GM23338 (cell line): Measurements from ENCODE around the gene COA1. TPM values are rescaled to one million over a fixed set of nuclear protein-coding genes. Genes with fewer than 3 reads are reported as not detected.
A peak's percentile ranks its signal among the peaks of the same experiment; 100 is the strongest.

ENCODE experiments used
- ATAC-seq: fragments of 200-7000 bp; cut with Tn5 transposase; 3 replicates; pipeline ENCODE4 v1.9.1; 2020
- DNase-seq: peaks from one replicate; pipeline ENCODE4 v3.0.0-alpha.2; 2015; ENCODE audit warnings: low spot score
- H2AFZ ChIP-seq: fragments of 200-600 bp; sonication (generic); 2 replicates; pipeline ENCODE4 v1.8.0; 2016; ENCODE audit warnings: antibody characterized with exemption, mild to moderate bottlenecking, moderate library complexity
- H3F3A ChIP-seq: fragments of 200-600 bp; sonication (generic); replicated peaks from 2 replicates; pipeline ENCODE4 v1.8.0; 2017; ENCODE audit warnings: antibody characterized with exemption, mixed run types, low read depth
- H3K27ac ChIP-seq: fragments of 200-600 bp; sonication (generic); 2 replicates; pipeline ENCODE4 v1.6.1; 2016; ENCODE audit warnings: low read depth
- H3K27me3 ChIP-seq: fragments of 200-600 bp; sonication (generic); 2 replicates; pipeline ENCODE4 v1.8.0; 2016; ENCODE audit warnings: mild to moderate bottlenecking, mixed run types, moderate library complexity; ENCODE audit not compliant: insufficient read depth
- H3K36me3 ChIP-seq: fragments of 200-600 bp; sonication (generic); 2 replicates; pipeline ENCODE4 v1.8.0; 2016; ENCODE audit warnings: mild to moderate bottlenecking; ENCODE audit not compliant: insufficient read depth
- H3K4me1 ChIP-seq: fragments of 200-600 bp; sonication (generic); 2 replicates; pipeline ENCODE4 v1.8.0; 2016; ENCODE audit warnings: mild to moderate bottlenecking, moderate library complexity; ENCODE audit not compliant: insufficient read depth
- H3K4me2 ChIP-seq: fragments of 200-600 bp; sonication (generic); 2 replicates; pipeline ENCODE4 v1.7.1; 2017; ENCODE audit warnings: mixed run types
- H3K4me3 ChIP-seq: fragments of 200-600 bp; sonication (generic); 2 replicates; pipeline ENCODE4 v1.6.1; 2016; ENCODE audit warnings: mixed run types
- H3K79me2 ChIP-seq: fragments of 200-600 bp; sonication (generic); replicated peaks from 2 replicates; pipeline ENCODE4 v1.8.0; 2017; ENCODE audit warnings: mild to moderate bottlenecking; ENCODE audit not compliant: insufficient read depth
- H3K9me2 ChIP-seq: fragments of 200-600 bp; sonication (generic); 2 replicates; pipeline ENCODE4 v1.8.0; 2017; ENCODE audit not compliant: insufficient read depth
- H4K20me1 ChIP-seq: fragments of 200-600 bp; sonication (generic); replicated peaks from 2 replicates; pipeline ENCODE4 v1.8.0; 2017; ENCODE audit warnings: mild to moderate bottlenecking; ENCODE audit not compliant: insufficient read depth
- H3K27ac Mint-ChIP-seq: 2 replicates; pipeline ENCODE4 v1.8.0; 2020; ENCODE audit warnings: inconsistent platforms, mild to moderate bottlenecking, moderate library complexity, mixed read lengths
- H3K27me3 Mint-ChIP-seq: 3 replicates; pipeline ENCODE4 v1.8.0; 2022; ENCODE audit warnings: low read depth, mild to moderate bottlenecking, moderate library complexity, mixed read lengths, inconsistent platforms; ENCODE audit not compliant: insufficient read depth, poor library complexity
- H3K36me3 Mint-ChIP-seq: 3 replicates; pipeline ENCODE4 v1.8.0; 2021; ENCODE audit warnings: low read depth, mild to moderate bottlenecking, inconsistent platforms, moderate library complexity, mixed read lengths
- H3K4me1 Mint-ChIP-seq: 3 replicates; pipeline ENCODE4 v1.8.0; 2020; ENCODE audit warnings: mild to moderate bottlenecking, inconsistent platforms, mixed read lengths
- H3K4me3 Mint-ChIP-seq: 3 replicates; pipeline ENCODE4 v1.8.0; 2021; ENCODE audit warnings: moderate library complexity, mild to moderate bottlenecking, inconsistent platforms, mixed read lengths
- H3K9me3 Mint-ChIP-seq: 3 replicates; pipeline ENCODE4 v1.8.0; 2020; ENCODE audit warnings: moderate library complexity, mild to moderate bottlenecking, inconsistent platforms, mixed read lengths
- CREB1 ChIP-seq: fragments of 250-450 bp; sonication (Bioruptor Pico); IDR thresholded peaks from 2 replicates; pipeline ENCODE4 v1.5.0; 2020; ENCODE audit warnings: low read depth, mild to moderate bottlenecking, moderate library complexity
- EZH2 ChIP-seq: fragments of 200-600 bp; sonication (generic); IDR thresholded peaks from one replicate; pipeline ENCODE4 v1.8.0; 2017; ENCODE audit warnings: antibody characterized with exemption, mild to moderate bottlenecking, low read depth; ENCODE audit not compliant: unreplicated experiment
- EZH2phosphoT487 ChIP-seq: fragments of 200-600 bp; sonication (generic); IDR thresholded peaks from one replicate; pipeline ENCODE4 v1.8.1; 2018; ENCODE audit warnings: antibody characterized with exemption; ENCODE audit not compliant: unreplicated experiment
- JUNB ChIP-seq: IDR thresholded peaks from one replicate; pipeline ENCODE4 v1.6.1; 2016; ENCODE audit warnings: antibody characterized with exemption; ENCODE audit not compliant: unreplicated experiment
- NANOG ChIP-seq: IDR thresholded peaks from 2 replicates; pipeline ENCODE4 v1.6.1; 2016; ENCODE audit warnings: antibody characterized with exemption, borderline replicate concordance
- POLR2AphosphoS5 ChIP-seq: IDR thresholded peaks from 2 replicates; pipeline ENCODE4 v1.6.1; 2016; ENCODE audit warnings: antibody characterized with exemption, low read depth
- STAT1 ChIP-seq: IDR thresholded peaks from one replicate; pipeline ENCODE4 v1.6.1; 2016; ENCODE audit warnings: antibody characterized with exemption; ENCODE audit not compliant: unreplicated experiment
- ZNF114 ChIP-seq: fragments of 250-450 bp; sonication (Bioruptor Pico); IDR thresholded peaks from 2 replicates; pipeline ENCODE4 v1.5.0; 2020; ENCODE audit warnings: mild to moderate bottlenecking, moderate library complexity
- ZNF331 ChIP-seq: fragments of 250-450 bp; sonication (Bioruptor Pico); IDR thresholded peaks from 2 replicates; pipeline ENCODE4 v1.5.0; 2020; ENCODE audit warnings: low read depth, mild to moderate bottlenecking, moderate library complexity
- polyA plus RNA-seq: library from polyadenylated mRNA; unstranded; fragments of >200 nt; fragmentation: Nextera tagmentation; extraction: Ambion mirVana; gene quantifications from 2 replicates; pipeline ENCODE4 v1.2.1, GENCODE V29; 2016
- total RNA-seq: library from RNA; depleted of rRNA; stranded (reverse); fragments of >200 nt; shearing (Covaris generic); gene quantifications from 2 replicates; pipeline ENCODE4 v1.2.3, GENCODE V29; 2014
- TF ChIP-seq, protein P1 (sequence below): IDR thresholded peaks from 2 replicates; pipeline ENCODE4 v1.6.1; 2016; ENCODE audit warnings: antibody characterized with exemption
- TF ChIP-seq, protein P2 (sequence below): fragments of 250-450 bp; sonication (Bioruptor Pico); IDR thresholded peaks from 2 replicates; pipeline ENCODE4 v1.5.0; 2020; ENCODE audit warnings: mild to moderate bottlenecking, moderate library complexity
- TF ChIP-seq, protein P3 (sequence below): IDR thresholded peaks from one replicate; pipeline ENCODE4 v1.6.1; 2018; ENCODE audit warnings: antibody characterized with exemption; ENCODE audit not compliant: unreplicated experiment
- TF ChIP-seq, protein P4 (sequence below), 2 experiments: fragments of 200-600 bp in 1 of 2; sonication (generic) in 1 of 2; conservative IDR thresholded peaks; 2 replicates each; pipeline versions ENCODE4 v1.5.1 to v1.6.1; 2016 to 2017; ENCODE audit warnings: antibody characterized with exemption in 2 of 2, low read depth in 2 of 2, mild to moderate bottlenecking in 2 of 2, moderate library complexity in 1 of 2

Gene COA1
- total and polyA plus RNA-seq, 2 experiments from 2014 or later = 156 to 158 TPM

DNA sequence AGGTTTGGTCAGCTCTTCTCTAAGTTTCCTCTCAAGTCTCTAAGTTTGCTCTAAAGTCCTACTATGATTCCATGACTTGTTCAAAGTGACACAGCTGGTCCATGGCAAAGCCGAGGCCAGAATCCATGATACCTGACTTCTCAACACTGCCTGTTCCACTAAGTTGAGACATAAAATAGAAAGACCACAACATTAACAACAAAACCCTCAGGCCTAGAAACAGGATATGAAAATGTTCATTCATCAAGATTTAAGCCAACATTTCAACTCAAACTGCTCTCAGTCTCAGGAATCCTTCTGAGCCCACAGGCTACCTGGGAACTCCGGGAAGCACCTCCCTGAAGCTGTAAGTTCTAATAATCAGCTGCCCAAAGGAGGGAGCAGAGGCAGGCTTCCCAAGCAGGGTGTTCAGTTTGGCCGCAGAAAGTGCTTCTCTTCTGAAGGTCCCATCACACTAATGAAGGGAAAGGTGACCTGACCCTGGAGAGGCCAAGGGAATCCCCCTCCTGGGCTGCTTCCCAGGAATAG is 83.6 kb downstream of the COA1 start:
- Histone ChIP-seq H3K27me3 (no peaks in the 10 kb centered on the region), H2AFZ (no peak overlapping the region), H3K27ac (peak overlapping the region; percentile 99; the same call in 1 of the 2 replicates), H3K36me3 (peaks cover 5% of the 10 kb centered on the region), H3K4me3 (no peak overlapping the region), H3K9me2 (no peaks in the 10 kb centered on the region), H3K4me2 (peak overlapping the region; percentile 69; the same call in 1 of the 2 replicates), H3K4me1 (peaks cover 44% of the 10 kb centered on the region), H3K79me2 (peaks cover 40% of the 10 kb centered on the region), H3F3A (peaks cover 5% of the 10 kb centered on the region; the same call in 1 of the 2 replicates), H4K20me1 (no peaks in the 10 kb centered on the region)
- no peak for ATAC-seq
- Mint-ChIP-seq H3K27ac (peak overlapping the region; percentile 93), H3K9me3 (no peaks in the 10 kb centered on the region; the same call in 2 of the 3 replicates), H3K27me3 (peaks cover 8% of the 10 kb centered on the region), H3K4me1 (peaks cover 49% of the 10 kb centered on the region), H3K4me3 (no peak overlapping the region), H3K36me3 (peaks cover 67% of the 10 kb centered on the region)
- no peak for DNase-seq
- no peak for TF ChIP-seq ZNF331
- TF ChIP-seq, protein P1, sequence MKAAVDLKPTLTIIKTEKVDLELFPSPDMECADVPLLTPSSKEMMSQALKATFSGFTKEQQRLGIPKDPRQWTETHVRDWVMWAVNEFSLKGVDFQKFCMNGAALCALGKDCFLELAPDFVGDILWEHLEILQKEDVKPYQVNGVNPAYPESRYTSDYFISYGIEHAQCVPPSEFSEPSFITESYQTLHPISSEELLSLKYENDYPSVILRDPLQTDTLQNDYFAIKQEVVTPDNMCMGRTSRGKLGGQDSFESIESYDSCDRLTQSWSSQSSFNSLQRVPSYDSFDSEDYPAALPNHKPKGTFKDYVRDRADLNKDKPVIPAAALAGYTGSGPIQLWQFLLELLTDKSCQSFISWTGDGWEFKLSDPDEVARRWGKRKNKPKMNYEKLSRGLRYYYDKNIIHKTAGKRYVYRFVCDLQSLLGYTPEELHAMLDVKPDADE = no peak
- TF ChIP-seq, protein P2, sequence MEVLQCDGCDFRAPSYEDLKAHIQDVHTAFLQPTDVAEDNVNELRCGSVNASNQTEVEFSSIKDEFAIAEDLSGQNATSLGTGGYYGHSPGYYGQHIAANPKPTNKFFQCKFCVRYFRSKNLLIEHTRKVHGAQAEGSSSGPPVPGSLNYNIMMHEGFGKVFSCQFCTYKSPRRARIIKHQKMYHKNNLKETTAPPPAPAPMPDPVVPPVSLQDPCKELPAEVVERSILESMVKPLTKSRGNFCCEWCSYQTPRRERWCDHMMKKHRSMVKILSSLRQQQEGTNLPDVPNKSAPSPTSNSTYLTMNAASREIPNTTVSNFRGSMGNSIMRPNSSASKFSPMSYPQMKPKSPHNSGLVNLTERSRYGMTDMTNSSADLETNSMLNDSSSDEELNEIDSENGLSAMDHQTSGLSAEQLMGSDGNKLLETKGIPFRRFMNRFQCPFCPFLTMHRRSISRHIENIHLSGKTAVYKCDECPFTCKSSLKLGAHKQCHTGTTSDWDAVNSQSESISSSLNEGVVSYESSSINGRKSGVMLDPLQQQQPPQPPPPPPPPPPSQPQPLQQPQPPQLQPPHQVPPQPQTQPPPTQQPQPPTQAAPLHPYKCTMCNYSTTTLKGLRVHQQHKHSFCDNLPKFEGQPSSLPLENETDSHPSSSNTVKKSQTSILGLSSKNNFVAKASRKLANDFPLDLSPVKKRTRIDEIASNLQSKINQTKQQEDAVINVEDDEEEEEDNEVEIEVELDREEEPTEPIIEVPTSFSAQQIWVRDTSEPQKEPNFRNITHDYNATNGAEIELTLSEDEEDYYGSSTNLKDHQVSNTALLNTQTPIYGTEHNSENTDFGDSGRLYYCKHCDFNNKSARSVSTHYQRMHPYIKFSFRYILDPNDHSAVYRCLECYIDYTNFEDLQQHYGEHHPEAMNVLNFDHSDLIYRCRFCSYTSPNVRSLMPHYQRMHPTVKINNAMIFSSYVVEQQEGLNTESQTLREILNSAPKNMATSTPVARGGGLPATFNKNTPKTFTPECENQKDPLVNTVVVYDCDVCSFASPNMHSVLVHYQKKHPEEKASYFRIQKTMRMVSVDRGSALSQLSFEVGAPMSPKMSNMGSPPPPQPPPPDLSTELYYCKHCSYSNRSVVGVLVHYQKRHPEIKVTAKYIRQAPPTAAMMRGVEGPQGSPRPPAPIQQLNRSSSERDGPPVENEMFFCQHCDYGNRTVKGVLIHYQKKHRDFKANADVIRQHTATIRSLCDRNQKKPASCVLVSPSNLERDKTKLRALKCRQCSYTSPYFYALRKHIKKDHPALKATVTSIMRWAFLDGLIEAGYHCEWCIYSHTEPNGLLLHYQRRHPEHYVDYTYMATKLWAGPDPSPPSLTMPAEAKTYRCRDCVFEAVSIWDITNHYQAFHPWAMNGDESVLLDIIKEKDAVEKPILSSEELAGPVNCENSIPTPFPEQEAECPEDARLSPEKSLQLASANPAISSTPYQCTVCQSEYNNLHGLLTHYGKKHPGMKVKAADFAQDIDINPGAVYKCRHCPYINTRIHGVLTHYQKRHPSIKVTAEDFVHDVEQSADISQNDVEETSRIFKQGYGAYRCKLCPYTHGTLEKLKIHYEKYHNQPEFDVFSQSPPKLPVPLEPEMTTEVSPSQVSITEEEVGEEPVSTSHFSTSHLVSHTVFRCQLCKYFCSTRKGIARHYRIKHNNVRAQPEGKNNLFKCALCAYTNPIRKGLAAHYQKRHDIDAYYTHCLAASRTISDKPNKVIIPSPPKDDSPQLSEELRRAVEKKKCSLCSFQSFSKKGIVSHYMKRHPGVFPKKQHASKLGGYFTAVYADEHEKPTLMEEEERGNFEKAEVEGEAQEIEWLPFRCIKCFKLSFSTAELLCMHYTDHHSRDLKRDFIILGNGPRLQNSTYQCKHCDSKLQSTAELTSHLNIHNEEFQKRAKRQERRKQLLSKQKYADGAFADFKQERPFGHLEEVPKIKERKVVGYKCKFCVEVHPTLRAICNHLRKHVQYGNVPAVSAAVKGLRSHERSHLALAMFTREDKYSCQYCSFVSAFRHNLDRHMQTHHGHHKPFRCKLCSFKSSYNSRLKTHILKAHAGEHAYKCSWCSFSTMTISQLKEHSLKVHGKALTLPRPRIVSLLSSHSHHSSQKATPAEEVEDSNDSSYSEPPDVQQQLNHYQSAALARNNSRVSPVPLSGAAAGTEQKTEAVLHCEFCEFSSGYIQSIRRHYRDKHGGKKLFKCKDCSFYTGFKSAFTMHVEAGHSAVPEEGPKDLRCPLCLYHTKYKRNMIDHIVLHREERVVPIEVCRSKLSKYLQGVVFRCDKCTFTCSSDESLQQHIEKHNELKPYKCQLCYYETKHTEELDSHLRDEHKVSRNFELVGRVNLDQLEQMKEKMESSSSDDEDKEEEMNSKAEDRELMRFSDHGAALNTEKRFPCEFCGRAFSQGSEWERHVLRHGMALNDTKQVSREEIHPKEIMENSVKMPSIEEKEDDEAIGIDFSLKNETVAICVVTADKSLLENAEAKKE (CRISPR knock-in tag) = no peak
- TF ChIP-seq POLR2AphosphoS5 = no peak
- TF ChIP-seq, protein P3, sequence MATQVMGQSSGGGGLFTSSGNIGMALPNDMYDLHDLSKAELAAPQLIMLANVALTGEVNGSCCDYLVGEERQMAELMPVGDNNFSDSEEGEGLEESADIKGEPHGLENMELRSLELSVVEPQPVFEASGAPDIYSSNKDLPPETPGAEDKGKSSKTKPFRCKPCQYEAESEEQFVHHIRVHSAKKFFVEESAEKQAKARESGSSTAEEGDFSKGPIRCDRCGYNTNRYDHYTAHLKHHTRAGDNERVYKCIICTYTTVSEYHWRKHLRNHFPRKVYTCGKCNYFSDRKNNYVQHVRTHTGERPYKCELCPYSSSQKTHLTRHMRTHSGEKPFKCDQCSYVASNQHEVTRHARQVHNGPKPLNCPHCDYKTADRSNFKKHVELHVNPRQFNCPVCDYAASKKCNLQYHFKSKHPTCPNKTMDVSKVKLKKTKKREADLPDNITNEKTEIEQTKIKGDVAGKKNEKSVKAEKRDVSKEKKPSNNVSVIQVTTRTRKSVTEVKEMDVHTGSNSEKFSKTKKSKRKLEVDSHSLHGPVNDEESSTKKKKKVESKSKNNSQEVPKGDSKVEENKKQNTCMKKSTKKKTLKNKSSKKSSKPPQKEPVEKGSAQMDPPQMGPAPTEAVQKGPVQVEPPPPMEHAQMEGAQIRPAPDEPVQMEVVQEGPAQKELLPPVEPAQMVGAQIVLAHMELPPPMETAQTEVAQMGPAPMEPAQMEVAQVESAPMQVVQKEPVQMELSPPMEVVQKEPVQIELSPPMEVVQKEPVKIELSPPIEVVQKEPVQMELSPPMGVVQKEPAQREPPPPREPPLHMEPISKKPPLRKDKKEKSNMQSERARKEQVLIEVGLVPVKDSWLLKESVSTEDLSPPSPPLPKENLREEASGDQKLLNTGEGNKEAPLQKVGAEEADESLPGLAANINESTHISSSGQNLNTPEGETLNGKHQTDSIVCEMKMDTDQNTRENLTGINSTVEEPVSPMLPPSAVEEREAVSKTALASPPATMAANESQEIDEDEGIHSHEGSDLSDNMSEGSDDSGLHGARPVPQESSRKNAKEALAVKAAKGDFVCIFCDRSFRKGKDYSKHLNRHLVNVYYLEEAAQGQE = no peak
- TF ChIP-seq STAT1 = no peak
- TF ChIP-seq ZNF114 (CRISPR knock-in tag) = no peak
- TF ChIP-seq EZH2phosphoT487 = no peak
- no peak for TF ChIP-seq EZH2
- no peak for TF ChIP-seq NANOG
- TF ChIP-seq JUNB = no peak
- TF ChIP-seq, protein P4, sequence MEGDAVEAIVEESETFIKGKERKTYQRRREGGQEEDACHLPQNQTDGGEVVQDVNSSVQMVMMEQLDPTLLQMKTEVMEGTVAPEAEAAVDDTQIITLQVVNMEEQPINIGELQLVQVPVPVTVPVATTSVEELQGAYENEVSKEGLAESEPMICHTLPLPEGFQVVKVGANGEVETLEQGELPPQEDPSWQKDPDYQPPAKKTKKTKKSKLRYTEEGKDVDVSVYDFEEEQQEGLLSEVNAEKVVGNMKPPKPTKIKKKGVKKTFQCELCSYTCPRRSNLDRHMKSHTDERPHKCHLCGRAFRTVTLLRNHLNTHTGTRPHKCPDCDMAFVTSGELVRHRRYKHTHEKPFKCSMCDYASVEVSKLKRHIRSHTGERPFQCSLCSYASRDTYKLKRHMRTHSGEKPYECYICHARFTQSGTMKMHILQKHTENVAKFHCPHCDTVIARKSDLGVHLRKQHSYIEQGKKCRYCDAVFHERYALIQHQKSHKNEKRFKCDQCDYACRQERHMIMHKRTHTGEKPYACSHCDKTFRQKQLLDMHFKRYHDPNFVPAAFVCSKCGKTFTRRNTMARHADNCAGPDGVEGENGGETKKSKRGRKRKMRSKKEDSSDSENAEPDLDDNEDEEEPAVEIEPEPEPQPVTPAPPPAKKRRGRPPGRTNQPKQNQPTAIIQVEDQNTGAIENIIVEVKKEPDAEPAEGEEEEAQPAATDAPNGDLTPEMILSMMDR (conservative IDR thresholded peaks at IDR 0.05; ENCODE audit: low read depth in 2 of 2) = no peak
- TF ChIP-seq CREB1 (CRISPR knock-in tag) = no peak
